Esophagus squamous epithelium (tissue), 4 donors: ENCODE results near the gene RPGR.

Source experiments
- POLR2A ChIP-seq, 4 donors: fragments of 450-650 bp; IDR thresholded peaks; one replicate each; pipeline ENCODE4 v1.6.1; 2017; ENCODE audit warnings: antibody characterized with exemption in 4 of 4, mild to moderate bottlenecking in 4 of 4, moderate library complexity in 3 of 4
- TF ChIP-seq, protein P1 (sequence below), 6 experiments: fragments of 450-650 bp in 4 of 6; fragments of 200-600 bp in 2 of 6; sonication (generic) in 2 of 6; IDR thresholded peaks; one replicate each; pipeline ENCODE4 v1.5.1; 2016 to 2019; ENCODE audit warnings: antibody characterized with exemption in 6 of 6, mild to moderate bottlenecking in 4 of 6, moderate library complexity in 4 of 6

DNA sequence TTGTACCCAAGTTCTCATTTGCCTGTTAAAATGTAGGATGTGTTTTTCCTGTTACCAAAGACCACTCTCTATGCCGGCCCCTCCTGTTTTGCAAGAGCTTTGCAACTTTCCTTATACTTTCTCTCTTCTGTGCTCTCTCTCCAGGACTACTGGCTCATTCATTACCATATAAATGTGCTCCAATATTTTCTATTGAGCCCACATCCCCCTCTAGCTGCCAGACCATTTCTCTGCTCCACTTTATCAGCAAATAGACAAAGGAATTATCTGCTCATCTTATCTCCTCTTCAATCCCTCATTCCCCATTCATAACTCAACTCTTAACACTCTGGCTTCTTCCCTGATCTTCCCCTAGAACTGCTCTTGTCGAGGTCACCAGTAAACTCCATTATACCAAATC lies 33.6 kb downstream of the RPGR start:
- no peak for TF ChIP-seq POLR2A (IDR thresholded peaks at IDR 0.05)
- TF ChIP-seq, protein P1, sequence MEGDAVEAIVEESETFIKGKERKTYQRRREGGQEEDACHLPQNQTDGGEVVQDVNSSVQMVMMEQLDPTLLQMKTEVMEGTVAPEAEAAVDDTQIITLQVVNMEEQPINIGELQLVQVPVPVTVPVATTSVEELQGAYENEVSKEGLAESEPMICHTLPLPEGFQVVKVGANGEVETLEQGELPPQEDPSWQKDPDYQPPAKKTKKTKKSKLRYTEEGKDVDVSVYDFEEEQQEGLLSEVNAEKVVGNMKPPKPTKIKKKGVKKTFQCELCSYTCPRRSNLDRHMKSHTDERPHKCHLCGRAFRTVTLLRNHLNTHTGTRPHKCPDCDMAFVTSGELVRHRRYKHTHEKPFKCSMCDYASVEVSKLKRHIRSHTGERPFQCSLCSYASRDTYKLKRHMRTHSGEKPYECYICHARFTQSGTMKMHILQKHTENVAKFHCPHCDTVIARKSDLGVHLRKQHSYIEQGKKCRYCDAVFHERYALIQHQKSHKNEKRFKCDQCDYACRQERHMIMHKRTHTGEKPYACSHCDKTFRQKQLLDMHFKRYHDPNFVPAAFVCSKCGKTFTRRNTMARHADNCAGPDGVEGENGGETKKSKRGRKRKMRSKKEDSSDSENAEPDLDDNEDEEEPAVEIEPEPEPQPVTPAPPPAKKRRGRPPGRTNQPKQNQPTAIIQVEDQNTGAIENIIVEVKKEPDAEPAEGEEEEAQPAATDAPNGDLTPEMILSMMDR (IDR thresholded peaks at IDR 0.05) = no peak
